Common myeloid progenitor, CD34-positive (primary cell): ENCODE results near the gene MFAP2.
"Not testable (repeated sequence)": the region's sequence is repeated elsewhere in the genome, so short reads cannot be mapped to it uniquely, and the experiment has no call there.

Experiments used
- CTCF ChIA-PET: fragments of 350-600 bp; sonication (Branson Sonifier 250); formaldehyde crosslinking; loops from one replicate; lab custom pipeline; 2021; ENCODE audit warnings: antibody characterized with exemption; lab: Charles Lee
- POLR2A ChIA-PET: fragments of 350-600 bp; sonication (Branson Sonifier 250); formaldehyde crosslinking; loops from one replicate; lab custom pipeline; 2021; ENCODE audit warnings: antibody characterized with exemption; lab: Charles Lee
- DNase-seq, 3 donors: peaks; one replicate each; pipeline versions ENCODE4 v3.0.0 to v3.0.0-alpha.2; 2013
- H3K27ac ChIP-seq, 2 experiments: 1 replicate in 1 of 2; 2 replicates in 1 of 2; pipeline ENCODE4 v1.7.0; 2013; ENCODE audit warnings: inconsistent platforms in 2 of 2, low read length in 2 of 2, mild to moderate bottlenecking in 2 of 2, low read depth in 1 of 2, moderate library complexity in 1 of 2; ENCODE audit not compliant: severe bottlenecking in 2 of 2, insufficient read depth in 1 of 2, poor library complexity in 1 of 2
- H3K27me3 ChIP-seq, 5 experiments: replicated peaks in 2 of 5; 1 replicate in 3 of 5; 2 replicates in 2 of 5; pipeline versions ENCODE4 v1.6.1 to v1.7.0; 2013; ENCODE audit warnings: low read length in 4 of 5, mild to moderate bottlenecking in 2 of 5, moderate library complexity in 2 of 5, inconsistent platforms in 1 of 5; ENCODE audit not compliant: insufficient read depth in 5 of 5, control insufficient read depth in 4 of 5
- H3K36me3 ChIP-seq, 4 experiments: 1 replicate in 2 of 4; 2 replicates in 2 of 4; pipeline versions ENCODE4 v1.6.1 to v1.7.0; 2013; ENCODE audit warnings: low read length in 3 of 4, control low read depth in 1 of 4, mild to moderate bottlenecking in 1 of 4; ENCODE audit not compliant: control insufficient read depth in 4 of 4, insufficient read depth in 4 of 4
- H3K4me1 ChIP-seq, 4 experiments: 1 replicate in 3 of 4; 2 replicates in 1 of 4; pipeline versions ENCODE4 v1.6.1 to v1.7.1; 2013; ENCODE audit warnings: low read length in 3 of 4, mild to moderate bottlenecking in 3 of 4, control low read depth in 1 of 4, inconsistent platforms in 1 of 4, moderate library complexity in 1 of 4; ENCODE audit not compliant: control insufficient read depth in 4 of 4, insufficient read depth in 4 of 4; ENCODE audit errors: control extremely low read depth in 1 of 4
- H3K4me3 ChIP-seq, 7 experiments: 1 replicate in 4 of 7; 2 replicates in 3 of 7; pipeline versions ENCODE4 v1.5.1 to v1.7.0; 2013; ENCODE audit warnings: mild to moderate bottlenecking in 7 of 7, low read length in 6 of 7, moderate library complexity in 6 of 7, inconsistent platforms in 2 of 7, low read depth in 2 of 7, control low read depth in 1 of 7; ENCODE audit not compliant: insufficient read depth in 4 of 7, control insufficient read depth in 1 of 7; ENCODE audit errors: extremely low read depth in 1 of 7
- H3K9me3 ChIP-seq, 5 experiments: 1 replicate in 4 of 5; 2 replicates in 1 of 5; pipeline versions ENCODE4 v1.6.1 to v1.7.1; 2013; ENCODE audit warnings: low read length in 4 of 5, mild to moderate bottlenecking in 2 of 5, inconsistent platforms in 1 of 5, low read depth in 1 of 5, moderate library complexity in 1 of 5; ENCODE audit not compliant: control insufficient read depth in 4 of 5, insufficient read depth in 2 of 5; ENCODE audit errors: control extremely low read depth in 1 of 5
- WGBS: methylation state at CpG from one replicate; pipeline ENCODE4 v1.1.5; 2013; ENCODE audit not compliant: insufficient coverage; 5-methylcytosine and 5-hydroxymethylcytosine counted together

The MFAP2 gene

DNA sequence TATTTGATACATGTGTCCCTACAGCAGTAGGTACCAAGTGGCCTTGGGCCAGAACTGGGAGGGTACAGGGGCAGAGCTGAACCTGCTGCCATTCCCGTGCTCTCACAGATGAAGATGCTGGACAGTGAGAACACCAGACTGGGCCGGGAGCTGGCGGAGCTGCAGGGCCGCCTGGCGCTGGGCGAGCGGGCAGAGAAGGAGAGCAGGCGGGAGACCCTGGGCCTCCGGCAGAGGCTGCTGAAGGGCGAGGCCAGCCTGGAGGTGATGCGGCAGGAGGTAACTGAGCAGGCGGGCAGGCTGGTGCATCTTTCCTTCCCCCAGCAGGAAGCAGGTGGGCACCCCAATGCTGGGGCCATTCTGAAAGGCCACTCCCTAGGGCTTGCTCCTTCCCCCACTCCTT is 21.9 kb downstream of the MFAP2 start:
- Histone ChIP-seq H3K4me1 (peaks cover 0 to 36% (median 20%) of the 10 kb centered on the region in 4 experiments), H3K36me3 (peaks cover 0 to 8% (median 2%) of the 10 kb centered on the region in 4 experiments), H3K27me3 (no peaks in the 10 kb centered on the region), H3K27ac (no peak overlapping the region), H3K9me3 (no peaks in the 10 kb centered on the region), H3K4me3 (no peak overlapping the region)
- ChIA-PET POLR2A (no interaction called here), CTCF (interaction anchor here (1.4 to 14.8 kb wide), 3 partner anchors 9 to 87 kb away, joined by 3 to 167 read pairs (median 9); no protein-coding TSS in a partner anchor)
- 88% methylated on average over 9 of the region's 12 CpGs for WGBS
- no peak for DNase-seq

DNA sequence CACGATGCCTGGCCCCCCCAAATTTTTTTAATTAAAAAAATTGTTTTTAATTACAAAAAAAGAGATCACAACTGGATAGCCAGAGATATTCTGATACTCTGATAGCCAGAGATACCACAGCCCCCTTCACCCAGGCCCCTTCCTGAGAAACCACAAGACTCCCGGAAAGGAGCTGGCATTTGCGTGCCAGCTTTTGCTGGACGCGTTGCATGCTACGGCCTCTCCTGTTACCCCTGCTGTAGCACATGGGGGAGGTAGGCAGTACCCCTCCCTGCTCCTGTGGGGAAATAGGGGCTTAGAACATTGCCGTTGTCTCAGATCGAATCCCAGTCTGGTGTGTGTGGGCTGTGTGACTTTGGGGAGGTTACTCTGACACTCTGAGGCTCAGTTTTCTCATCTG is 22.7 kb downstream of the MFAP2 start:
- peak; percentile 40 to 65 (median 64) for DNase-seq
- POLR2A ChIA-PET, result interaction anchor here (0.6 to 0.7 kb wide), 2 partner anchors 11 to 285 kb away, joined by 3 to 4 read pairs; no protein-coding TSS in a partner anchor
- CTCF ChIA-PET, result interaction anchor here (1.4 to 14.8 kb wide), 3 partner anchors 10 to 88 kb away, joined by 3 to 167 read pairs (median 9); no protein-coding TSS in a partner anchor

DNA sequence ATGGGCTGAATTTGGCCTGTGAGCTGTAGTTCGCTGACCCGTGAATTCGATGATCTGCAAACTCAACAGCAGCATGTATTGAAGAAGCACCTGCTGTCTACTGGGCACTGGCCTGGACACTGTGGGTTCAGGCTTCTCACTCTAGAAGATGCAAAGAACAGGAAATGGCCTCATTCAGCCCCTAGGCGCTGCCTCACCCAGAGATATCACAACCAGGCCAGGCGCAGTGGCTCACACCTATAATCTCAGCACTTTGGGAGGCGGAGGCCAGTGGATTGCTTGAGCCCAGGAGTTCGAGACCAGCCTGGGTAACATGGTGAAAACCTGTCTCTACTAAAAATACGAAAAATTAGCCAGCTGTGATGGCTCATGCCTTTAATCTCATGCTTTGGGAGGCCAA is 23.6 kb downstream of the MFAP2 start:
- Histone ChIP-seq H3K9me3 (no peaks in the 10 kb centered on the region), H3K27me3 (no peaks in the 10 kb centered on the region), H3K4me3 (no peak overlapping the region), H3K27ac (no peak overlapping the region), H3K36me3 (peaks cover 0 to 8% (median 2%) of the 10 kb centered on the region in 4 experiments), H3K4me1 (peaks cover 0 to 36% (median 20%) of the 10 kb centered on the region in 4 experiments)
- ChIA-PET POLR2A (no interaction called here), CTCF (interaction anchor here (0.5 to 14.8 kb wide), 4 partner anchors 62 to 94 kb away, joined by 3 to 167 read pairs (median 3); no protein-coding TSS in a partner anchor)
- 96% methylated on average over 8 of the region's 8 CpGs for WGBS
- DNase-seq, result no peak

More for the DNA sequence above, 22.7 kb downstream of the MFAP2 start:
- peaks cover 0 to 36% (median 20%) of the 10 kb centered on the region in 4 experiments for H3K4me1 ChIP-seq
- 14% methylated on average over 5 of the region's 8 CpGs for whole genome bisulfite sequencing
- peaks cover 0 to 8% (median 2%) of the 10 kb centered on the region in 4 experiments for H3K36me3 ChIP-seq
- no peaks in the 10 kb centered on the region for H3K27me3 ChIP-seq
- H3K9me3 ChIP-seq, result no peaks in the 10 kb centered on the region
- peak overlapping the region in 1 of 7 experiments; percentile 19 for H3K4me3 ChIP-seq
- no peak overlapping the region for H3K27ac ChIP-seq

DNA sequence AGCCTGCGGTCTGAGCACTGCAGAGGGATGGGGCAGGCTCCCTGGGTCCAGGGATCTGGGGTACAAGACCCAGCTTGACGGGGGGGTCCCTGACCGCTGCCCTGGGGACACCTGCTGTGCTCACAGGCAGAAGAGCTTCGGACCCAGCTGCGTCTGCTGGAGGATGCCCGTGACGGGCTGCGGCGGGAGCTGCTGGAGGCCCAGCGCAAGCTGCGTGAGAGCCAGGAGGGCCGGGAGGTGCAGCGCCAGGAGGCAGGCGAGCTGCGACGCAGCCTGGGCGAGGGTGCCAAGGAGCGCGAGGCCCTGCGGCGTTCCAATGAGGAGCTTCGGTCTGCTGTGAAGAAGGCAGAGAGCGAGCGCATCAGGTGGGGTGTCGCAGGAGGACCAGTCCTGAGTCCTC is 25.2 kb downstream of the MFAP2 start:
- WGBS, result 97% methylated on average over 24 of the region's 25 CpGs
- Histone ChIP-seq H3K36me3 (peaks cover 0 to 8% (median 2%) of the 10 kb centered on the region in 4 experiments), H3K4me1 (peaks cover 0 to 23% (median 13%) of the 10 kb centered on the region in 4 experiments), H3K27ac (no peak overlapping the region), H3K27me3 (no peaks in the 10 kb centered on the region), H3K4me3 (no peak overlapping the region), H3K9me3 (no peaks in the 10 kb centered on the region)
- CTCF ChIA-PET, result interaction anchor here (1.0 to 14.8 kb wide), 3 partner anchors 27 to 90 kb away, joined by 3 to 167 read pairs (median 4); no protein-coding TSS in a partner anchor
- DNase-seq, result no peak
- POLR2A ChIA-PET, result interaction anchor here (0.9 kb wide), 1 partner anchor 74 kb away, joined by 4 read pairs; no protein-coding TSS in a partner anchor

DNA sequence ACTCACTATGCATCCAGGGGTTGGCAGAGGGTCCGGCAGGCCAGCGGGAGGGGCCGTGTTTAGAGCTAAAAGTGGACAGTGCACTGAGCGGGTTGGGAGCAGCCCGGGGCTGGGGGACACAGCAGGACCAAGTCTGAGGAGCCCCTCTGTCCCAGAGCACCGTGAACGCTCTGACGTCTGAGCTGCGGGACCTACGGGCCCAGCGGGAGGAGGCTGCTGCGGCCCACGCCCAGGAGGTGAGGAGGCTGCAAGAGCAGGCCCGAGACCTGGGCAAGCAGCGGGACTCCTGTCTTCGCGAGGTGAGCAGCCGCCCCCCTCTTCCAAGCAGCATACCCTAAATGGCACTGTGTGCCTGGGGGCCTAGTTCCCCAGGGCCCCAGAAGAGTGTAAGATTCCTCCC is 25.8 kb downstream of the MFAP2 start:
- H3K36me3 ChIP-seq, result peaks cover 0 to 8% (median 2%) of the 10 kb centered on the region in 4 experiments
- H3K4me3 ChIP-seq, result no peak overlapping the region
- H3K9me3 ChIP-seq, result no peaks in the 10 kb centered on the region
- H3K27me3 ChIP-seq, result no peaks in the 10 kb centered on the region
- 93% methylated on average over 18 of the region's 18 CpGs for WGBS
- ChIA-PET CTCF (interaction anchor here (6.0 to 14.8 kb wide), 2 partner anchors 9 to 91 kb away, joined by 24 to 167 read pairs; no protein-coding TSS in a partner anchor), POLR2A (no interaction called here)
- no peak overlapping the region for H3K27ac ChIP-seq
- H3K4me1 ChIP-seq, result peaks cover 0 to 19% (median 10%) of the 10 kb centered on the region in 4 experiments
- DNase-seq, result no peak

DNA sequence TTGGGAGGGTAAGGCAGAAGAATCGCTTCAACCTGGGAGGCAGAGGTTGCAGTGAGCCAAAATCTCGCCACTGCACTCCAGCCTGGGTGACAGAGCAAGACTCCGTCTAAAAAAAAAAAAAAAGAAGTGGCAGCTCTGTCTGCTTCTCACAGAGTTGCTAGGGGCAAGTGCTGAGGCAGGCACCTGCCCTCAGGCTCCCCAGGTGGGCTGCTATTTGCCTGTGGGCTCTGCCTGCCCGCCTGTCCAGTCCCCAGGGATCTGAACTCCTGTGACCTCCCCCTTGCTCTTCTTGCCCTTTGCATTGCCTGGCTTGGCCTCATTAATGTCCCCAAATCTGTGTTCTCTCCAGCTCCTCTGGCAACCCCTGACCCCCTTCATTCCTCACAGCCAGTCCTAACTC is 28.0 kb downstream of the MFAP2 start:
- CTCF ChIA-PET, result interaction anchor here (0.9 to 8.0 kb wide), 10 partner anchors 8 to 332 kb away, joined by 3 to 101 read pairs (median 6); no protein-coding TSS in a partner anchor

DNA sequence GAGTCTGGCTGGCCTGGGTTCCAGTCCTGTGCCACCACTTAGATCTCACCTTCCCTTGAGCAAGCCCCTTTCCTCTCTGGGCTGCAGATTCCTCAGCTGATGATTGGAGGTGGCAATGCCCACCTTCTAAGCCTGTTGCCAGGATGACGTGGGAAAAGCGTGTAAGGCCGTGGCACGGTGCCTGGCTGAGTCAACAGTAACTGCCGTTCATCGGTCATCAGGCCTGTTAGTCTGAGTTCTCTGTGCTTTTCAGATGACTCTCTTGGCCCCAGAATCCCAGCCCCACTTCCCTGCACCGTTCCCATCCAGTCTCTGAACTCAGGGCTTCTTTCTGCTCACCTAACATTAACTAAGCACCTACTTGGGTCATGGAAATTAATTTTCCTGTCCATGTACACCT is 31.4 kb downstream of the MFAP2 start:
- POLR2A ChIA-PET, H3K4me3 ChIP-seq, DNase-seq, H3K9me3 ChIP-seq, H3K27me3 ChIP-seq, H3K36me3 ChIP-seq, H3K4me1 ChIP-seq, H3K27ac ChIP-seq: not testable (repeated sequence)
- 88% methylated on average over 6 of the region's 7 CpGs for WGBS
- CTCF ChIA-PET, result interaction anchor here (1.7 to 8.0 kb wide), 3 partner anchors 15 to 98 kb away, joined by 3 to 101 read pairs (median 24); no protein-coding TSS in a partner anchor

More for the DNA sequence above, 28.0 kb downstream of the MFAP2 start:
- not testable (repeated sequence) for H3K4me3 ChIP-seq, H3K4me1 ChIP-seq, H3K9me3 ChIP-seq, H3K36me3 ChIP-seq, H3K27ac ChIP-seq, DNase-seq, H3K27me3 ChIP-seq
- POLR2A ChIA-PET, result interaction anchor here (1.0 kb wide), 1 partner anchor 332 kb away, joined by 3 read pairs; no protein-coding TSS in a partner anchor
- WGBS, result 94% methylated on average over 4 of the region's 4 CpGs
